Globus pallidus (tissue), 1 donor: ENCODE results near the gene DDX54.

Source experiments
- DNase-seq: peaks from one replicate; pipeline ENCODE4 v3.0.0-alpha.2; 2015; ENCODE audit warnings: low spot score

Gene DDX54

DNA sequence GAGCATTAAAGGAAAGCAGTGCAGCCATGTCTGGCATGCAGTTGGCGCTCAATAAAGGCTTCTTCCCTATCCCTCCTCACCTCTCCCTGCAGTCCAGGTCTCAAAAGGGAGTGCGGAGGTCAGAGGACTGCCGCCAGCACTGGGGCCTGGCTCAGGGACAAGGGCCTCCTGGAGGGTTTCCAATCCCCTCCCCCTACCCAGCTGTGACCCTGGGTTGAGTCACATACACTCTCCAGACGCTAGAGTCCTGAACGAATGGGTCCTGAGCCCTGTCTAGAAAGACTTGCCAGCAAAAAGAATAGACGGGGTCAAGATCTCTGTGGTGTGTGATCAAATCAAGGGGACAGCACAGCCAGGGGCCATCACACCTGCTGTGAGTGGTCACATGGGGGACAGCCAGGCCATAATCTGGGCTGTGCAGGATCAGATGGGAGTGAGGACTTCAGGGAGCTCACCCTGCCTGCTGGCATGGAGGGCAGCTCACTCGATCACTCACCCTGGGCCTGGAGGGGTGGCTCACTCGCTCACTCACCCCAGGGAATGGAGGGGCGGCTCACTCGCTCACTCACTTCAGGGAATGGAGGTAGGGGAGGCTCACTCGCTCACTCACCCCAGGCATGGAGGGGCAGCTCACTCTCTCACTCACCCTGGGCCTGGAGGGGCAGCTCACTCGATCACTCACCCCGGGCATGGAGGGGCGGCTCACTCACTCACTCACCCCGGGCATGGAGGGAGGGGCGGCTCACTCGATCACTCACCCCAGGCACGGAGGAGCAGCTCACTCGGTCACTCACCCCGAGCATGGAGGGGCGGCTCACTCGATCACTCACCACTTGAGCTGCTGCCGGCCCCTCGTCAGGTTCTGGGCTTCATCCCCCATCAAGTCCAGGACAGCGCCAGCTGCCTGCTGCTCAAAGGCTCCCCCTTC lies 22.9 kb downstream of the DDX54 start:
- no peak for DNase-seq

DNA sequence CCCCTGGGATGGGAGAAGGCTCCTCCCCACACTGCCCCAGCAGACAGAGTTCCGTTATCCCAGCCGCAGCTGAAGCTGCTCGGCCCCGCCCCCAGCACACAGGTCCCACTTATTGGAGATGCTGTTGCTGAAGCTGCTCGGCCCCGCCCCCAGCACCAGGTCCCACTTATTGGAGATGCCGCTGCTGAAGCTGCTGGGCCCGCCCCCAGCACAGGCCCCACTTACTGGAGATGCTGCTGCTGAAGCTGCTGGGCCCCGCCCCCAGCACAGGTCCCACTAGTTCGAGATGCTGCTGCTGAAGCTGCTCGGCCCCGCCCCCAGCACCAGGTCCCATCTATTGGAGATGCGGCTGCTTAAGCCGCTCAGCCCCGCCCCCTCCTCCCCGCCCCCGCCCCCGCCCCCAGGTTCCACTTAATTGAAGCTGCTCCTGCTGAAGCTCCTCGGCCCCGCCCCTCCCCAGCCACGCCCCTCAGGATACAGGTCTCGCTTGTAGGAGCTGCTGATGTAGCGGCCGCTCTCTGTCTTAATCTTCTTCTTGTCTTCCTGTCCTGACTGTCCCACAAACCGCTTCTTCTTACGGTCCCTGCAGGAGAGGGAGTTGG lies 23.8 kb downstream of the DDX54 start:
- DNase-seq = no peak

DNA sequence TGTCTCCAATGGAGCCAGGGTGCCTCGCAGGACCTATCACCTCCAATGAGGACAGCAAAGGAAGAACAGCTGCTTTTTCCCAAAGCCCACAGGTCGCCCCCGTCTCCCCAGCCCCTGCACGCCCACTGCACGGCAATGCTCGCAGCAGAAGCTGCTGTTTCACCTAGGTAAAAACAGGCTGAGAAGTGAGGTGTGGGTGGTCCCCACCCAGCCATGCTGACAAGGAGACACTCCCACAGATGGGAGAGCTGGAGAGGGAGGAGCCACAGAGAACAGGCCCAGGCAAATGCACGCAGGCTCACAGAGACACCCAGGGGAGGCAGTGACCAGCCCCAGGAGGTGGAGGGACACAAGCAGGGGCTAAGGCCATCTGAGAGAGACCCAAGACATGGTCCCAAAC lies 25.3 kb downstream of the DDX54 start:
- DNase-seq = no peak

DNA sequence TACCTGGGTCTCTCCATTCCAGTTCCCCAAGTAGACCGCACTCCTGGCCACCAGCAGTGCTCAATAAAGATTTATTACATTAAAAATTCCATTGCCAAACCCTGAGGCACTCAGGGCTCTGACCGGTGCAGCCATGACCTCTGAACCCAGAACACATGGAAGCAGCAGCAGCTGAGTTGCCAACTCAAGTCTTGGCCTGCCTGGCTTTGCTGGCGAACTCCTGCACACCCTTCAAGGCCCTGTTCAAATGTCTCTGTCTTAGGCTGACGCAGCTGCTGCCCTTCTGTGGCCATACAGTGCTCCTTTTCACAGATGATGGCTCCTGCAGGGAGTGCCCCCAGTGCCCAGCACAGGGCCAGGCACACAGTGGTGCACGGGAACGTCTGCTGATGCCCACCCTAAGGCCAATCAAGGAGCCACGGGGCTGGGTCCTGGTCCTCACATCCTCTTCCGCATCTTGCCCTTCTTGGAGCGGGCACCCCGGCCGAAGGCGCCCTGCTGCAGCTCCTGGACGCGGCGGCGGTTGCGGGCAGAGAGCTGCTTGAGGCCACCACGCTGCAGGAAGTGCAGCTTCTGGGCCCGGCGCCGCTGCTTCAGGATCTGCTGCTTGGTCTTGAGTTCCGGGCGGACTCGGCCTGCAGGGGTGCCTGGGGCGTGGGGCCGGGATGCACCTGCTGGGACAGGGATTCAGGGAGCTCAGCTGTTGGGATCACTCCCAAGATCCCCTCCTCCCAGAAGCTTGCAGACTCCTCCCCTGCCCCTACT lies 26.7 kb downstream of the DDX54 start:
- DNase-seq = no peak

DNA sequence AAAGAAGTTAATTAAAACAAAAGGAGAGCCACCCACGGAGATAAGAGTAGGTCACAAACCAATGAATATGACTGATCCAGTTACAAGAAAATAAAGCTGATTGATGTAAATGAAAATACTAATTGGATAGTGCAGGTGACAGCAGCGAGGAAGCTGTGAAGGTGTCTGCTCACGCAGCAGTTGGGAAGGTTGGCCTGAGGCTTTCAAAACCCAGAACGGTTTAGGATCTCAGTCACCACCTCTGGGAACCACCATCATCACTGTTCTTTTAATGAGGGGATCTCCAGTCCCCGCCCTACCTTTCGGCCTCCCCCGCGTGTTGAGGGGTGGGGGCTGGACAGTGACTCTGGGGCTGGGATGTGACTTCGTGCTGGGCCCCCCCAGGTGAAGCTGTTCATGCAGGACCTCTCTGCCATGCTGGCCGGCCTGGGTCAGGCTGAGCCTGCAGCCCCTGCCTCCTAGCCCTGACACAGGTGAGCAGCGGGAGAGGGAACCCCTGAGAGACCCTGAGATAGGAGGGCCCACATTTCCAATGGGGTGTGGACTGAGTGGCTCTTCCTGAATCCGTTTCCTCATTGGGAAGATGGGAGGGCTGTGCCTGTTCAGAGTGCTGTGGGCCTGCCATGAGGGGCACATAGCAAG lies 27.9 kb downstream of the DDX54 start:
- DNase-seq = no peak

DNA sequence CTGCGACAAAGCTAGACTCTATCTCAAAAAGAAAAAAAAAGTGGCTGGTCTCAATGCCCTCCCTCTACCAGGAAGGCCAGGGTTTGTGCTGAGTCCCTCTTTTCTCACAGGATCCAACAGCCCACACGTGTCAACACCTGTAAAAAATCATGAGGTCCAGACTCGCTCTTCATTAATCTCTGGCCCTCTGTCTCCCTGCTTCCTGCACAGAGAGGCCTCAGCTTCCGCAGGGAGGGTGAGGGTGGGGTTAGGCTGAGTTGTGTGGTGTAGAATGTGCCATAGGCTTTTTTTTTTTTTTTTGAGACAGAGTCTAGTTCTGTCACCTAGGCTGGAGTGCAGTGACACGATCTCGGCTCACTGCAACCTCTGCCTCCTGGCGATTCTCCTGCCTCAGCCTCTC lies 29.6 kb downstream of the DDX54 start:
- DNase-seq = no peak

DNA sequence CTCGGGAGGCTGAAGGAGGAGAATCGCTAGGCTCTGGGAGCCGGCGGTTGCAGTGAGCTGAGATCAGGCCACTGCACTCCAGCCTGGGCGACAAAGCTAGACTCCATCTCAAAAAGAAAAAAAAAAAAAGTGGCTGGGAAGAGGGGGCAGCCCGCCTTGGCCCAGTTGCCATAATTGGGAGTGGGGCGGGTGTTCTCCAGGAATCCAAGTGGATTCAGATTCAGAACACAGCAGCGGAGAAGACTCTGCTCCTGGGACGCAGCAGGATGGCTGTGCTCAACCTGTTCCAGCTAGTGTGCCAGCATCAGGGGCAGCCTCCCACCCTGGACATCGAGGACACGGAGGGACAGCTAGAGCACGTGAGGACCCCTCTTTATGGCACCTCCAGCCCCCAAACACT lies 30.2 kb downstream of the DDX54 start:
- no peak for DNase-seq

DNA sequence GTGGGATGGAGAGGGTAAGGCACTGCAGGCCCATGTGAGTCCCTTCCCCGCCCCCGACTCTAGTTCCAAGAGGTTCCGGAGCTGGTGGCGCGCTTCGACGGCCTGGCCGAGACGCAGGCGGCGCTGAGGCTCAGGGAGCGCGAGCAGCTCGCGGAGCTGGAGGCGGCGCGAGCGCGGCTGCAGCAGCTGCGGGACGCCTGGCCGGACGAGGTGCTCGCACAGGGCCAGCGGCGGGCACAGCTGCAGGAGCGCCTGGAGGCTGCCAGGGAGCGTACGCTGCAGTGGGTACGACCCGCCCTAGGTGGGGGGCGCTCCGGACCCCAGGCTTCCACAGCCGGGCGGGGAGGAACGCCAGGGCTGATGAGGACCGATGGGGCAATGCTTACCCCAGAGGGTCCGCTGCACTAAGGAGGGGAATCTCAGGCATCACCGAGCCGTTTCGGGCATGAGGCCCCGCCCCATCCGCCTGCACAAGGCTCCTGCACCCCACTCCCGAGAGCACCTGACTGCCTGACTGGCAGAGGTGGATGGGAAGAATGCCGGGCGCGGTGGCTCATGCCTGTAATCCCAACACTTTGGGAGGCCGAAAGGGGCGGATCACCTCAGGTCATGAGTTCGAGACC lies 30.8 kb downstream of the DDX54 start:
- DNase-seq = no peak

DNA sequence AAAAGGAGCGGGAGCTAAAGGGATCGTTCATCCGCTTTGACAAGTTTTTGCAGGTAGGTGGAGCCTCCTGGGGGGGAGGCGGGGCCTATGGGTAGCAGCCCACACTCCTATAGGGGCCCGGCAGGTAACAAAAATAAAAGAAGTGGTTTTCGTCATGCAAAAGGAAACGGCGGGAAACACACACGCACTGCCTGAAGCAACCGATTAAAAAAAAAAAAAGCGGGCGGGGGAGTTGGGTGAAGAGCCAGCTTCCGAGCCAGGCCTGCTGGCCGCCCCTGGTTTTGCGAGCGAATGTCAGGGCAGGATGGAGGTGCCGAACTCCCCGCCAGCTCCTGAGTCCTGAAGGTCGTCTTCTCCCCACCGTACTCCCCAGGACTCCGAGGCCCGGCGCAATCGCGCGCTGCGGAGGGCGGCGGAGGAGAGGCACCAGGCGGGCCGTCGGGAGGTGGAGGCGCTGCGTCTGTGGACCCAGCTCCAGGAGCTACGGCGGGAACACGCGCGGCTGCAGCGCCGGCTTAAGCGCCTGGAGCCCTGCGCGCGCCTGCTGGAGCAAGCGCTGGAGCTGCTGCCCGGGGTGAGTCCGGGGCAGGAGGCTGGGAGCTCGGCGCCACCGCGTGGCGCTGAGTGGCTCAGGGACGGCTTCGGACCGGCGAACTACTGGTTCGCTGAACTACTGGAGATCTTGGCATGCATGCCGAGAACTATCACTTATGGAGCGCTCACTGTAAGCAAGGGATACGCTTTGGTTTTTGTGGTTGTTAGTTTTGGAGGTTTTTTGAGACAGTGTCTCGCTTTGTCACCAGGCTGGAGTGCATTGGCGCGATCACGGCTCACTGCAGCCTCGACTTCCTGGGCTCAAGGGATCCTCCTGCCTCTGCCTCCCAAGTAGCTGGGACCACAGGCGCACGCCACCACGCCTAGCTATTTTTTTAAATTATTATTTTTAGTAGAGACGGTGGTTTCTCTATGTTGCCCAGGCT lies 32.2 kb downstream of the DDX54 start:
- peak; percentile 83 for DNase-seq

DNA sequence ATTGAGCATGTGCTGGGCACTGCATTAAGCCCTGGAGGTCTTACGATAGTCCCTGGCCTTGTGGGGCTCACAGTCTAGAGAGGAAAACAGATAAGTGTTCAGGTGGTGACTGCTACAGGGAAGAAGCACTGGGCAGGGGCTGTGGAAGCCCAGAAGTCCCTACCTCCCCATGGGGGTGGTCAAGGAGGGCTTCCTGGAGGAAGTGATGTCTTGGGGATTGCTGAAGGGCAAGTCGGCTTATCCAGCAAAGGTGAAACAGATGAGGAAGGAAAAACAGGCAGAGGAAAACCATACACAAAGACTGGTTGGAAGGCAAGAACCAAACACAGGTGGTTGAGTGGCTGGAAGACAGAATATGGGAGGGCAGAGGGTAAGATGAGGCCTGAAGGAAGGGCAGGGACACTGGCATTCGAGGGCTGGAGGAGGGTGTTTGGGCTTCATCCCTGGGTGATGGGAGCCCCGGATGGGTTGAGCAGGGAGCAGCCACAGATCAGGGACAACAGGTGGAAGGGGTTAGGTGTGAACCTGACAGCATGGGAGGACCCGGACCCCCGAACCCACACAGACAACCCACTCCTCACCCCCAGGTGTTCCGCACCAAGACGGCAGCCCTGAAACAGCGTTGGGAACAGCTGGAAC lies 33.0 kb downstream of the DDX54 start:
- DNase-seq = no peak

DNA sequence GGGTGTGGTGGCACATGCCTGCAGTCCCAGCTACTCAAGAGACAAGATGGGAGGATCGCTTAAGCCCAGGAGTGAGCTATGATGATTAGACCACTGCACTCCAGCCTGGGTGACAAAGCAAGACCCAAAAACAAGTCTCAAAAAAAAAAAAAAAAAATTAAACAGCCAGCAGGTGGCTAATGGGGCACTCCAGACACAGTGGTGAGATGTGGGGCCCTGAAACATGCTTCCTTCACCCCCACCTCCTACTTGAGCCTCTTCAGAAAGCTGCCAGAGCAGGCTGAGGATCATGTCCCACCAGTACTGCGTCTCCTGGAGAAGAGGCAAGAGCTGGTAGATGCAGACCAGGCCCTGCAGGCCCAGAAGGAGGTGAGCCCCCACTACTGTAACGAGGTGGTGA lies 33.6 kb downstream of the DDX54 start:
- no peak for DNase-seq

DNA sequence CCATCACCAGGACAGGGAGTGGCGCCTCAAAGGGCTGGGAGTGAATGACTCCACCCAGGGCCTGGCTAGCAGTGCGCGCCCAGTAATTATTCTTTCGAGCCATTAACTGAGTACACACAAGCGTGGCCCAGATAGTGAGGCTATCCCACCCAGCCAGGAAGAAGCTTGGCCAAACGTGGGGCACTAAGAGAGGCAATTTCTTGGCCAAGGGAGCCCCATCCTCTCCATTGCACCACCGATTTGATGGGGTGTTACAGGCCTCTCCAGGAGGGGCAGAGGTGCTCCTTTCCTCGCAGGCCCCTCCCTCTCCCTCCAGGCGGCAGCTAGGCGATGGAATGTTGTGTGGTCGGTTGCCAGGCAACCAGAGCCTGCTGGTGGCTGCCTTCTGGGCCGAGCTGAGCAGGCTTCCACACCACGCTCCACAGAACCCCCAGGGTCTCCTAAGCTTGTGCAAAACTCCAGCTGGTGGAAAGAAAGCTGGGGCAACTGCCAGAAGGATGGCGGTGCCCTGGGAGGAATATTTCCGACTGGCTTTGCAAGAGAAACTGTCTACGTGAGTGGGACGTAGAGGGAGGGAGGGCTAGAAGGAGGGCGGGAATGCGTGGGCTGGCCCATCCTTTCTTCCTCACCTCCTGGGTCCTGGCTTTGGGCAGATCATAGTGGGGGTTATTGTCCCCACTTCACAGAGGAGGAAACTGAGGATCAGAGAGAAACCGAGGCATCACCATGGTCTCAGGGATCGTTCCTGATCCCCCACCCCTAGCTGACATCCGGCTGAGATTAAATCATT lies 35.7 kb downstream of the DDX54 start, which contains the start of gene CFAP73:
Gene CFAP73, plus strand, starts transcription at position 364 of the 790 bp plus-strand sequence. Its CDS starts 134 bp downstream, at position 498.
- peak; percentile 66 for DNase-seq

DNA sequence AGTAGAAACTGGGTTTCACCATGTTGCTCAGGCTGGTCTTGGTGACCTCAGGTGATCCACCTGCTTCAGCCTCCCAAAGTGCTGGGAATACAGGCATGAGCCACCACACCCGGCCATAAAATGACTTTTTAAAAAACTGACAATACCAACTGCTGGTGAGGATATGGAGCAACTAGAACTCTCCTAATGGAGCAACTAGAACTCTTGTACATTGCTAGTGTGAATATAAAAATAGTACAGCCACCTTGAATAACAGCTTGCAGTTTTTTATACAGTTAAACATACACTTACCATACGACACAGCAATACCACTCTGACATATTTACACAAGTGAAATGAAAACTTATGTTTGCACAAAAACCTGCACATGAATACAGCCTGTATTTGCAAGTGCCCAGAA lies 38.3 kb downstream of the DDX54 start:
- DNase-seq = no peak

DNA sequence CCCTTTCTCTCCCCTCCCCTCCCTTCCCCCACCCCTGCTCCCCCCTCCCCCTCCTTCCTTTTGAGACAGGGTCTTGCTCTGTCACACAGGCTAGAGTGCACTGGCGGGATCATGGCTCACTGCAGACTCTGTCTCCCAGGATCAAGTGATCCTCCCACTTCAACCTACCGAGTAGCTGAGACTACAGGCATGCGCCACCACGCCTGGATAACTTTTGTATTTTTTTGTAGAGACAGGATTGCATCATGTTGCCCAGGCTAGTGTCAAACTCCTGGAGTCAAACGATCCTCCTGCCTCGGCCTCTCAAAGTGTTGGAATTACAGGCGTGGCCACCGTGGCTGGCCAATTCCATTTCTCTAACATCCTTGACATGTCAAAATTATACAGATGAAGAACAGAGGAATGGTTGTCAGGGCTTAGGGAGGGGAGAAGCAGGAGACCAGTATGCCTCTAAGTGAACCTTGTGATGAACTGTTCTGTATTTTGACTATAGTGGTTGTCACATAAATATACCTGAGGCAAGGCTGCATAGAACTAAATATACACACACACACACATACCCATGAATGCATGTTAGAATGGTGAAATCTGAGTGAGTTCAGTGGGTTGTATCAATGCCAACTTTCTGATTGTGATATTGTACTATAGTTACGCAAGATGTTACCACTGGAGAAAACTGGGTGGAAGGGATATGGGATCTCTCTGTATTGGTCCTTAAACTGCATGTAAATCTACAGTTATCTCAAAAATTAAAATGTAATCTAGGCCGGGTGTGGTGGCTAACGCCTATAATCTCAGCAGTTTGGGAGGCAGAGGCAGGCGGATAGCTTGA lies 39.3 kb downstream of the DDX54 start:
- no peak for DNase-seq

DNA sequence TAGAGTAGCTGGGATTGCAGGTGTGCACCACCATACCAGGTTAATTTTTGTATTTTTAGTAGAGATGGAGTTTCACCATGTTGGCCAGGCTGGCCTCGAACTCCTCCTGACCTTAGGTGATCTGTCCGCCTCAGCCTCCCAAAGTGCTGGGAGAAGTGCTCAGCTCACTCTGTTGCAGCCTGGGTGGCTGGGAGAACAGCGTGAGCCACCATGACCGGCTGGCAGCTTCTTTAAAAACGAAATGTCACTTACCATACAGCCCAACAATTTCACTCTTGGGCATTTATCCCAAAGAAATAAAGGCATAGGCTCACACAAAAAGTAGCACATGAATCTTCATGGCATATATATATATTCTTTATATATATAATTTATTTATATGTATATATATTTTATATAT lies 40.5 kb downstream of the DDX54 start:
- no peak for DNase-seq

DNA sequence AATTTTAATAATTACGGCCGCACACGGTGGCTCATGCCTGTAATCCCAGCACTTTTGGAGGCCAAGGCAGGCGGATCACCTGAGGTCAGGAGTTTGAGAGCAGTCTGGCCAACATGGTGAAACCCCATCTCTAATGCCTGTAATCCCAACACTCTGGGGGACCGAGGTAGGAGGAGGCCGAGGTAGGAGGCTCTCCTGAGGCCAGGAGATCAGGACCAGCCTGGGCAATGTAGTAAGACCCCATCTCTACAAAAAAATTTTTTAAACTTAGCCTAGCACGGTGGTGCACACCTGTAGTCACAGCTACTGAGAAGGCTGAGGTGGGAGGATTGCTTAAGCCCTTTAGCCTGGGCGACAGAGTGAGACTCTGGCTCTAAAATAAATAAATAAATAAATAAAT lies 41.3 kb downstream of the DDX54 start:
- DNase-seq = no peak

DNA sequence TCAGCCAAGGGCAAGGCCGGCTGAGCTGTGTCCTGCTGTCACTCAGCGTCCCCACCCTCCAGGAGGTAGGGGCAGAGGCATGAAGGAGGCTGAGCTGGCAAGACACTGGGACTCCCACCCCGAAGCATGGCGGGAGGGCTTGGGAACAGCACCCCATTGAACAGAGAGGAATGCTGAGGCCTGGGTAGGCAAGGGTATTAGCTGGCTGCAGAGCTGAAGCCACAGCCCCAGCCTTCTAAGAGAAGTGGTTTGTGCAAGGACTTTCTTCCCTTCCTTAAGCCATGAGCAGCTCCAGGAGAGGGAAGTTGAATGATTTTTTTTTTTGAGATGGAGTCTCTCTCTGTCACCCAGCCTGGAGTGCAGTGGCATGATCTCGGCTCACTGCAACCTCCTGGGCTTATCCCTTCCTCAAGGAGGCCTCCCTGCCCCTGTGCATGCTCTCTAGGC lies 42.4 kb downstream of the DDX54 start:
- DNase-seq = peak; percentile 55
